Fibroblast of pulmonary artery (primary cell): ENCODE measurements around the gene CCDC74A.
"Not testable (repeated sequence)": the region's sequence is repeated elsewhere in the genome, so short reads cannot be mapped to it uniquely, and the experiment has no call there.

Source experiments
- DNase-seq: peaks from one replicate; pipeline ENCODE4 v3.0.0-alpha.2; 2010; ENCODE audit warnings: low read depth
- H3K4me3 ChIP-seq: replicated peaks from 2 replicates; pipeline ENCODE4 v1.5.1; 2011; ENCODE audit warnings: low read depth, mild to moderate bottlenecking, control low read depth, low read length, moderate library complexity
- CTCF ChIP-seq: IDR thresholded peaks from 2 replicates; pipeline ENCODE4 v1.5.1; 2011; ENCODE audit warnings: mild to moderate bottlenecking, control low read depth, low read length, inconsistent platforms; ENCODE audit errors: missing control alignments

CCDC74A gene

GRCh38 chr2:131492418-131493198, 35.1 kb upstream of the CCDC74A start:
- peak; percentile 69 for TF ChIP-seq CTCF
- H3K4me3 ChIP-seq: peak overlapping the region; percentile 88
- peak; percentile 93 for DNase-seq

- peak overlapping the region; percentile 88 for H3K4me3 ChIP-seq
- no peak for TF ChIP-seq CTCF
- DNase-seq: no peak
Measured at GRCh38 chr2:131493199-131493968, 34.3 kb upstream of the CCDC74A start.

- DNase-seq, H3K4me3 ChIP-seq: not testable (repeated sequence)
Measured at GRCh38 chr2:131495506-131495905, 32.2 kb upstream of the CCDC74A start.

- DNase-seq: peak; percentile 29
- not testable (repeated sequence) for H3K4me3 ChIP-seq
Measured at GRCh38 chr2:131498321-131498973, 29.2 kb upstream of the CCDC74A start.

GRCh38 chr2:131503587-131503986, 24.1 kb upstream of the CCDC74A start:
- not testable (repeated sequence) for DNase-seq

GRCh38 chr2:131504082-131504750, 23.5 kb upstream of the CCDC74A start:
- not testable (repeated sequence) for DNase-seq, H3K4me3 ChIP-seq

More at GRCh38 chr2:131503587-131503986, 24.1 kb upstream of the CCDC74A start:
- not testable (repeated sequence) for H3K4me3 ChIP-seq

GRCh38 chr2:131509615-131510014, 18.1 kb upstream of the CCDC74A start:
- DNase-seq: no peak
- no peak for TF ChIP-seq CTCF
- H3K4me3 ChIP-seq: no peak overlapping the region

- not testable (repeated sequence) for DNase-seq, H3K4me3 ChIP-seq
Measured at GRCh38 chr2:131511291-131511968, 16.3 kb upstream of the CCDC74A start.

GRCh38 chr2:131511969-131512870, 15.5 kb upstream of the CCDC74A start:
- H3K4me3 ChIP-seq, DNase-seq: not testable (repeated sequence)

GRCh38 chr2:131514408-131515166, 13.1 kb upstream of the CCDC74A start:
- H3K4me3 ChIP-seq, DNase-seq: not testable (repeated sequence)

- not testable (repeated sequence) for DNase-seq, H3K4me3 ChIP-seq
Measured at GRCh38 chr2:131515235-131515634, 12.5 kb upstream of the CCDC74A start.
